K562 (cell line): ENCODE data around the gene DIP2A. TPM values are rescaled to one million over a fixed set of nuclear protein-coding genes. Genes with fewer than 3 reads are reported as not detected.

Experiments
- ATAC-seq: fragments of 200-7000 bp; cut with Tn5 transposase; 3 replicates; pipeline ENCODE4 v1.9.1; 2020; ENCODE audit warnings: moderate library complexity
- BruUV-seq: library from RNA; stranded (reverse); fragments of 400-500 nt; replicated peaks from 2 replicates; lab custom pipeline; 2021; lab: Mats Ljungman, UMichigan
- CTCF ChIA-PET: fragments of 300-600 bp; formaldehyde crosslinking; extraction: SDS; loops from one replicate; lab custom pipeline; 2021; ENCODE audit warnings: low intra/inter-chr PET ratio; lab: Yijun Ruan, JAX
- POLR2A ChIA-PET: fragments of 300-600, 350-650 bp; sonication (Branson Sonifier 250); formaldehyde crosslinking; extraction: SDS; loops from one replicate; lab custom pipeline; 2021; ENCODE audit warnings: antibody characterized with exemption, inconsistent platforms; lab: Yijun Ruan, JAX
- DNase-seq, 4 experiments: peaks; one replicate each; pipeline versions ENCODE4 v3.0.0 to v3.0.0-alpha.2; 2011 to 2018; ENCODE audit warnings: low spot score in 3 of 4, mixed read lengths in 3 of 4; ENCODE audit errors: extremely low read depth in 1 of 4
- FAIRE-seq: peaks from 2 replicates; lab custom pipeline; 2011; peaks lifted over from hg19 to GRCh38; lab: Jason Lieb, UNC
- H2AFZ ChIP-seq: 2 replicates; pipeline ENCODE4 v1.6.0; 2011; ENCODE audit warnings: low read depth, low read length, control low read depth, inconsistent platforms
- H3K27ac ChIP-seq: fragments of 200-600 bp; 3 replicates; pipeline ENCODE4 v1.8.0; 2011; ENCODE audit warnings: low read depth, mild to moderate bottlenecking, control low read depth, inconsistent platforms, low read length, moderate library complexity, mixed read lengths; ENCODE audit errors: extremely low read depth
- H3K27me3 ChIP-seq, 2 experiments: fragments of 300-600 bp in 1 of 2; 2 replicates in 1 of 2; 3 replicates in 1 of 2; pipeline versions ENCODE4 v1.6.0 to v1.8.0; 2011; ENCODE audit warnings: inconsistent platforms in 2 of 2, low read length in 2 of 2, mild to moderate bottlenecking in 1 of 2, mixed read lengths in 1 of 2, moderate library complexity in 1 of 2; ENCODE audit not compliant: control insufficient read depth in 2 of 2, insufficient read depth in 2 of 2
- H3K36me3 ChIP-seq: fragments of 300-600 bp; 3 replicates; pipeline ENCODE4 v1.8.0; 2011; ENCODE audit warnings: mild to moderate bottlenecking, low read length, inconsistent platforms; ENCODE audit not compliant: control insufficient read depth, insufficient read depth
- H3K4me1 ChIP-seq, 2 experiments: fragments of 200-600 bp in 1 of 2; replicated peaks in 1 of 2; 2 replicates in 1 of 2; 3 replicates in 1 of 2; pipeline versions ENCODE4 v1.5.1 to v1.8.0; 2011; ENCODE audit warnings: inconsistent platforms in 2 of 2, low read length in 2 of 2, mild to moderate bottlenecking in 1 of 2, mixed read lengths in 1 of 2, moderate library complexity in 1 of 2; ENCODE audit not compliant: control insufficient read depth in 2 of 2, insufficient read depth in 2 of 2
- H3K4me2 ChIP-seq: 2 replicates; pipeline ENCODE4 v1.6.1; 2011; ENCODE audit warnings: low read length, control low read depth, inconsistent platforms, mixed read lengths; ENCODE audit not compliant: insufficient read depth
- H3K4me3 ChIP-seq: fragments of 200-600 bp; sonication (generic), shearing (Covaris generic); 2 replicates; pipeline ENCODE4 v1.5.1; 2016; ENCODE audit warnings: control low read depth, inconsistent platforms
- H3K79me2 ChIP-seq: fragments of 200-600 bp; 3 replicates; pipeline ENCODE4 v1.8.0; 2011; ENCODE audit warnings: low read length, inconsistent platforms; ENCODE audit not compliant: control insufficient read depth, insufficient read depth
- H3K9ac ChIP-seq, 2 experiments: 2 replicates each; pipeline versions ENCODE4 v1.6.0 to v1.6.1; 2011; ENCODE audit warnings: low read depth in 2 of 2, low read length in 2 of 2, control low read depth in 1 of 2, inconsistent platforms in 1 of 2, mild to moderate bottlenecking in 1 of 2, mixed read lengths in 1 of 2; ENCODE audit not compliant: insufficient read depth in 1 of 2
- H3K9me1 ChIP-seq: one replicate; pipeline ENCODE4 v1.6.0; 2011; ENCODE audit warnings: inconsistent platforms, mild to moderate bottlenecking, low read length, moderate library complexity; ENCODE audit not compliant: control insufficient read depth, insufficient read depth
- H3K9me3 ChIP-seq: replicated peaks from 2 replicates; pipeline ENCODE4 v1.5.1; 2011; ENCODE audit warnings: low read depth, low read length, inconsistent platforms; ENCODE audit not compliant: control insufficient read depth, insufficient read depth
- H4K20me1 ChIP-seq: replicated peaks from 2 replicates; pipeline ENCODE4 v1.6.1; 2011; ENCODE audit warnings: low read length, inconsistent platforms, mixed read lengths; ENCODE audit not compliant: control insufficient read depth, insufficient read depth
- BCLAF1 ChIP-seq, 2 experiments: fragments of 450-650 bp in 1 of 2; IDR thresholded peaks; 2 replicates each; pipeline ENCODE4 v1.6.1; 2011 to 2017; ENCODE audit warnings: low read depth in 2 of 2, antibody characterized with exemption in 1 of 2, borderline replicate concordance in 1 of 2, low read length in 1 of 2, mild to moderate bottlenecking in 1 of 2, mixed read lengths in 1 of 2; ENCODE audit not compliant: control insufficient read depth in 1 of 2
- DEAF1 ChIP-seq: fragments of 450-650 bp; formaldehyde crosslinking; IDR thresholded peaks from 2 replicates; pipeline ENCODE4 v1.4.0; 2020; ENCODE audit warnings: mild to moderate bottlenecking, moderate library complexity
- ETS2 ChIP-seq: IDR thresholded peaks from 2 replicates; pipeline ENCODE4 v1.6.1; 2016; ENCODE audit warnings: borderline replicate concordance, missing genetic modification characterization, mild to moderate bottlenecking, moderate library complexity, missing compliant biosample characterization; ENCODE audit not compliant: poor library complexity, severe bottlenecking
- ETV1 ChIP-seq: fragments of 450-650 bp; conservative IDR thresholded peaks from 2 replicates; pipeline ENCODE4 v1.6.1; 2016; ENCODE audit warnings: missing genetic modification characterization, control low read depth, low read depth, missing compliant biosample characterization
- ILF3 ChIP-seq: fragments of 450-650 bp; IDR thresholded peaks from 2 replicates; pipeline ENCODE4 v1.6.1; 2018; ENCODE audit warnings: antibody characterized with exemption, mild to moderate bottlenecking, moderate library complexity, borderline replicate concordance
- MAZ ChIP-seq, 2 experiments: fragments of 450-650 bp in 1 of 2; sonication (generic) in 1 of 2; formaldehyde crosslinking; IDR thresholded peaks in 1 of 2; conservative IDR thresholded peaks in 1 of 2; 2 replicates each; pipeline versions ENCODE4 v1.4.0 to v1.5.0; 2020; ENCODE audit warnings: mild to moderate bottlenecking in 1 of 2, missing genetic modification reagents in 1 of 2
- NRF1 ChIP-seq, 2 experiments: fragments of 450-650 bp; IDR thresholded peaks in 1 of 2; conservative IDR thresholded peaks in 1 of 2; 2 replicates each; pipeline ENCODE4 v1.6.1; 2014; ENCODE audit warnings: mild to moderate bottlenecking in 2 of 2
- PRPF4 ChIP-seq: fragments of 200-400 bp; formaldehyde crosslinking; IDR thresholded peaks from one replicate; pipeline ENCODE4 v1.6.1; 2017; ENCODE audit warnings: low read length, low read depth, mild to moderate bottlenecking; ENCODE audit not compliant: insufficient read depth, poor library complexity, severe bottlenecking
- RFX7 ChIP-seq: fragments of 250-450 bp; sonication (Bioruptor Pico); IDR thresholded peaks from 2 replicates; pipeline ENCODE4 v1.5.1; 2021; ENCODE audit warnings: mild to moderate bottlenecking
- SAFB ChIP-seq: fragments of 200-400 bp; formaldehyde crosslinking; IDR thresholded peaks from 2 replicates; pipeline ENCODE4 v1.6.1; 2017; ENCODE audit warnings: low read depth, low read length, borderline replicate concordance
- TAF9B ChIP-seq: fragments of 450-650 bp; IDR thresholded peaks from 2 replicates; pipeline ENCODE4 v1.6.1; 2018; ENCODE audit warnings: mild to moderate bottlenecking; ENCODE audit not compliant: partially characterized antibody
- ZEB2 ChIP-seq: fragments of 450-650 bp; IDR thresholded peaks from 2 replicates; pipeline ENCODE4 v1.6.1; 2016
- ZNF263 ChIP-seq: sonication (generic); formaldehyde crosslinking; IDR thresholded peaks from 2 replicates; pipeline ENCODE4 v1.8.0; 2022; ENCODE audit warnings: mild to moderate bottlenecking, missing genetic modification reagents, borderline replicate concordance
- ZSCAN32 ChIP-seq: fragments of 450-650 bp; formaldehyde crosslinking; IDR thresholded peaks from 2 replicates; pipeline ENCODE4 v1.4.0; 2020; ENCODE audit warnings: mild to moderate bottlenecking, moderate library complexity
- WGBS: fragments of 100-300 bp; shearing (Covaris generic); methylation state at CpG from one replicate; pipeline ENCODE4 v1.1.6; 2016; ENCODE audit warnings: low coverage, mixed read lengths; ENCODE audit not compliant: insufficient coverage; ENCODE audit errors: missing lambda C conversion rate; 5-methylcytosine and 5-hydroxymethylcytosine counted together
- in situ Hi-C: fragments of 300-500 bp; cut with MboI; formaldehyde crosslinking; loops from 4 replicates; pipeline ENCODE4 v1.15.0; 2018; ENCODE audit warnings: inconsistent platforms, mixed read lengths
- intact Hi-C: fragments of 100-400 bp; cut with micrococcal nuclease; formaldehyde crosslinking; loops from 2 replicates; pipeline ENCODE4 v1.14.2; 2022
- polyA plus RNA-seq, 8 experiments: library from polyadenylated mRNA; depleted of rRNA in 4 of 8; stranded (reverse) in 5 of 8; unstranded in 3 of 8; fragments of >200 nt; fragmentation: Nextera tagmentation in 2 of 8; fragmentation: Illumina TruSeq in 1 of 8; extraction: Ambion mirVana in 2 of 8; extraction: Trizol in 1 of 8; gene quantifications; 2 replicates each; pipeline versions ENCODE4 v1.2.1 to v1.2.3, GENCODE V29; 2011 to 2014; ENCODE audit warnings: inconsistent platforms in 1 of 8, missing spikeins in 1 of 8
- total RNA-seq, 7 experiments: library from RNA; depleted of rRNA in 6 of 7; stranded (reverse); fragments of >200 nt in 6 of 7; fragmentation: Illumina TruSeq in 2 of 7; extraction: Trizol in 2 of 7; gene quantifications; 2 replicates each; pipeline versions ENCODE4 v1.2.1 to v1.2.3, GENCODE V29; 2011 to 2021; ENCODE audit warnings: low replicate concordance in 1 of 7
- TF ChIP-seq, protein P1 (sequence below): sonication (generic); formaldehyde crosslinking; IDR thresholded peaks from 2 replicates; pipeline ENCODE4 v1.5.0; 2020; ENCODE audit warnings: missing genetic modification reagents

DIP2A gene
- total and polyA plus RNA-seq, 9 of the 15 experiments (the other 6 are each of a cell fraction or from before 2014, with no cell fraction given): 4.3 to 34.5 (median 20.3) TPM

DNA sequence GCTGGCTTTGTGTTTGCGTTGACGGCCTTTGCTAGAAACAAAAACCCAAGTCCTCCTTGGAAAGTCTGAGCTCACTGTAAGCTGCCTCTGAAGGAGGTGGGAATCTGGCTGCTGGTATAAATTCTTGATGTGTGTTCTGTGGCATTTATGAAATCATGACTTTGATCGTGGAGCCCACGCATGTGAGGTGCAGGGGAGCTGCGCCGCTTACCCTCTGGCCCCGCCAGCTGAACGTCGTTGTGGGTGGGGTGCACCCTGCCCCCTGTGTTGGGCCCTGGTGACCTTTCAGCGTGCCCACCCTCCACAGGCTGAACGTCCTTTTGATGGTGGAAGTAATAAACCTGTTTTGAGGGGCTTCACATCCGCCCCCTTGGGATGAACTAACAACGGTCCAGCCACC, 21.2 kb upstream of the DIP2A start:
- in situ Hi-C loops (no loop called here), intact Hi-C loops (no loop called here)
- H4K20me1 ChIP-seq: no peaks in the 10 kb centered on the region
- no peak for TF ChIP-seq RFX7 (CRISPR knock-in tag)
- no peak for TF ChIP-seq SAFB
- no peak for TF ChIP-seq ETS2 (tag)
- no peak for TF ChIP-seq BCLAF1 (IDR thresholded peaks at IDR 0.05; ENCODE audit: borderline replicate concordance in 1 of 2, control insufficient read depth in 1 of 2, low read depth in 2 of 2, low read length in 1 of 2)
- TF ChIP-seq ETV1 (tag): no peak
- TF ChIP-seq DEAF1 (CRISPR knock-in tag): no peak
- TF ChIP-seq ZEB2: no peak
- TF ChIP-seq ZNF263 (CRISPR knock-in tag): no peak
- TF ChIP-seq NRF1 (conservative IDR thresholded peaks at IDR 0.05 in 1 of 2, IDR thresholded peaks at IDR 0.05 in 1 of 2): no peak
- TF ChIP-seq, protein P1, sequence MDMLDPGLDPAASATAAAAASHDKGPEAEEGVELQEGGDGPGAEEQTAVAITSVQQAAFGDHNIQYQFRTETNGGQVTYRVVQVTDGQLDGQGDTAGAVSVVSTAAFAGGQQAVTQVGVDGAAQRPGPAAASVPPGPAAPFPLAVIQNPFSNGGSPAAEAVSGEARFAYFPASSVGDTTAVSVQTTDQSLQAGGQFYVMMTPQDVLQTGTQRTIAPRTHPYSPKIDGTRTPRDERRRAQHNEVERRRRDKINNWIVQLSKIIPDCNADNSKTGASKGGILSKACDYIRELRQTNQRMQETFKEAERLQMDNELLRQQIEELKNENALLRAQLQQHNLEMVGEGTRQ (CRISPR knock-in tag): no peak
- TF ChIP-seq PRPF4: no peak
- TF ChIP-seq ZSCAN32 (CRISPR knock-in tag): no peak
- TF ChIP-seq MAZ (CRISPR knock-in tag; conservative IDR thresholded peaks at IDR 0.05 in 1 of 2, IDR thresholded peaks at IDR 0.05 in 1 of 2): no peak
- no peak for TF ChIP-seq ILF3
- TF ChIP-seq TAF9B: no peak
- no peak overlapping the region for H3K9ac ChIP-seq
- FAIRE-seq (no peak), DNase-seq (no peak), ATAC-seq (no peak)
- no peaks in the 10 kb centered on the region for H3K9me3 ChIP-seq
- no peaks in the 10 kb centered on the region for H3K79me2 ChIP-seq
- H3K4me3 ChIP-seq: no peak overlapping the region
- H2AFZ ChIP-seq: no peak overlapping the region
- BruUV-seq: no TSS peak
- H3K4me2 ChIP-seq: no peak overlapping the region
- POLR2A ChIA-PET: interaction anchor here (0.6 to 1.2 kb wide), 2 partner anchors 21 to 1301 kb away, joined by 3 read pairs; partner anchors contain the start of gene DIP2A
- no peak overlapping the region for H3K27ac ChIP-seq
- 94% methylated on average over 13 of the region's 13 CpGs for WGBS
- CTCF ChIA-PET: no interaction called here
- H3K36me3 ChIP-seq: peaks cover 80% of the 10 kb centered on the region
- no peaks in the 10 kb centered on the region for H3K9me1 ChIP-seq
- H3K4me1 ChIP-seq: peaks cover 0 to 7% of the 10 kb centered on the region in 2 experiments; a peak in 1 of 5 replicates
- H3K27me3 ChIP-seq: no peaks in the 10 kb centered on the region
